PC-9 (cell line): ENCODE measurements around the gene AKT1S1. TPM values are rescaled to one million over a fixed set of nuclear protein-coding genes. Genes with fewer than 3 reads are reported as not detected.

Source experiments
- BruUV-seq: library from RNA; stranded (reverse); fragments of 400-500 nt; replicated peaks from 2 replicates; lab custom pipeline; 2021; lab: Mats Ljungman, UMichigan
- CTCF ChIA-PET: fragments of 300-600 bp; sonication (Branson Sonifier 250); formaldehyde crosslinking; loops from one replicate; lab custom pipeline; 2022; ENCODE audit warnings: antibody characterized with exemption; lab: Charles Lee
- POLR2A ChIA-PET: fragments of 300-600 bp; sonication (Branson Sonifier 250); formaldehyde crosslinking; loops from one replicate; lab custom pipeline; 2022; ENCODE audit warnings: antibody characterized with exemption; ENCODE audit not compliant: unreplicated experiment; lab: Charles Lee
- DNase-seq, 2 experiments: peaks; one replicate each; pipeline versions ENCODE4 v3.0.0 to v3.0.0-alpha.2; 2015 to 2022; ENCODE audit warnings: mixed read lengths in 1 of 2
- H2AFZ ChIP-seq: fragments of 200-600 bp; sonication (generic); 2 replicates; pipeline ENCODE4 v1.8.1; 2017; ENCODE audit warnings: antibody characterized with exemption
- H3F3A ChIP-seq: fragments of 200-600 bp; sonication (generic); 2 replicates; pipeline ENCODE4 v1.8.1; 2017; ENCODE audit warnings: antibody characterized with exemption, mild to moderate bottlenecking, low read depth; ENCODE audit not compliant: insufficient read depth
- H3K27ac ChIP-seq: fragments of 200-600 bp; sonication (generic); 2 replicates; pipeline ENCODE4 v1.6.1; 2016; ENCODE audit warnings: mixed run types
- H3K27me3 ChIP-seq: fragments of 200-600 bp; sonication (generic); 2 replicates; pipeline ENCODE4 v1.6.1; 2016; ENCODE audit warnings: low read depth, mixed run types; ENCODE audit not compliant: insufficient read depth
- H3K36me3 ChIP-seq: fragments of 200-600 bp; sonication (generic); 2 replicates; pipeline ENCODE4 v1.6.1; 2016; ENCODE audit warnings: low read depth, mixed run types
- H3K4me1 ChIP-seq: fragments of 200-600 bp; sonication (generic); replicated peaks from 2 replicates; pipeline ENCODE4 v1.6.1; 2016; ENCODE audit warnings: mixed run types; ENCODE audit not compliant: insufficient read depth
- H3K4me2 ChIP-seq: fragments of 200-600 bp; sonication (generic); 2 replicates; pipeline ENCODE4 v1.6.1; 2017; ENCODE audit warnings: mixed run types
- H3K4me3 ChIP-seq: fragments of 200-600 bp; sonication (generic); 2 replicates; pipeline ENCODE4 v1.6.1; 2016; ENCODE audit warnings: mixed run types
- H3K79me2 ChIP-seq: fragments of 200-600 bp; sonication (generic); 2 replicates; pipeline ENCODE4 v1.6.1; 2017; ENCODE audit warnings: low read depth, mixed run types
- H3K9me2 ChIP-seq: fragments of 200-600 bp; sonication (generic); 2 replicates; pipeline ENCODE4 v1.8.1; 2017; ENCODE audit warnings: mild to moderate bottlenecking; ENCODE audit not compliant: insufficient read depth
- H3K9me3 ChIP-seq: fragments of 200-600 bp; sonication (generic); 2 replicates; pipeline ENCODE4 v1.8.1; 2016; ENCODE audit warnings: low read depth; ENCODE audit not compliant: insufficient read depth
- H4K20me1 ChIP-seq: fragments of 200-600 bp; sonication (generic); 2 replicates; pipeline ENCODE4 v1.8.1; 2017; ENCODE audit not compliant: insufficient read depth
- EZH2 ChIP-seq: fragments of 200-600 bp; sonication (generic); IDR thresholded peaks from 2 replicates; pipeline ENCODE4 v1.8.0; 2017; ENCODE audit warnings: antibody characterized with exemption, low read depth
- intact Hi-C: fragments of 100-400 bp; cut with micrococcal nuclease; formaldehyde crosslinking; loops from one replicate; pipeline ENCODE4 v1.10.0; 2022; ENCODE audit not compliant: unreplicated experiment
- total RNA-seq: library from RNA; stranded (reverse); gene quantifications from 2 replicates; pipeline ENCODE4 v1.2.3, GENCODE V29; 2021
- TF ChIP-seq, protein P1 (sequence below): fragments of 200-600 bp; sonication (generic); conservative IDR thresholded peaks from 2 replicates; pipeline ENCODE4 v1.6.1; 2017; ENCODE audit warnings: mixed run types, antibody characterized with exemption, mild to moderate bottlenecking, moderate library complexity

Gene AKT1S1
- total RNA-seq, 1 experiment from 2014 or later = 143 TPM

DNA sequence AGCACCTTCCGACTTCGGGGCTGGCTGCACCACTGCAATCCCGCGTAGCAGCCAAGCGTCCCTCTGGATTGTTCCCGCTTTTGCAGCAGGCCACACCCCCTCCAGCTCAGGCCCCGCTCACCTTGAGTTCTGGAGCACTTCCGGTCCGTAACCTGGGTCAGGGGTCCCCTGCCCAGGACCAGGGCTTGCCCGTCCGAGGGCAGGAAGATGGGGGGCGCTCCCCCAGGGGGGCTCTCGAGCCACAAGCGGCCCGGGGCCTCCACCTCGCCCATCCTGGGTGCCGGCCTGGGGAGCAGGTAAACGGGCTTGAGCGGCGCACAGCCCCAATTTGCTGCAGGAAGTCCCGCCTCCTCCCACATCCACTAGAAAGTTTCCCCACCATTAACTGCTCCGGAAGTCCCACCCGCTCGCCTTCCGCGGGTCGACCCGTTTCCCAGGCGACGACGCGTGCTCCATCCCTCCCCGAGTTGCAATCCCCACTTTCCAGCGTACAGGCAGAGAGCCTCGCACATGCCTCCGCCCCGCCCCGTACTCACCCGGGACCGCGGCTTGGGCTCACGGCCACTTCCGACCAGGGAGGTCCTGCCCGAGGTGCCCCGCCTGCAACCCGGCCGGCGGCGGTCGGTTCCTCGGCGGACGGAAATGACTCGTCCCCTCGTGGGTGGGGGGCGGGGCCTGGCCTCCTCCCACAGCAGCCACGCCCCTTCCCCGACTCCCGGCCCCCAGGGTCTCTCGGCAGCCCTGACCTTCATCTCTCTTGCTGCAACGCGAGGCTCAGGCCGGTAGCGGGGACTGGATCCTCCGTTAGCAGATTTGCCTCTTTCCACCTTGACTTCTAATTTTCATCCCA, 10.0 kb downstream of the AKT1S1 start, which contains the start of gene PNKP:
PNKP (minus strand) TSS at position 644 of the 850 bp plus-strand sequence; CDS start at position 272, 372 bp downstream.
- Histone ChIP-seq H3K36me3 (peaks cover 13% of the 10 kb centered on the region), H3K27ac (peak within 1 kb of the TSS; percentile 75), H2AFZ (peak within 1 kb of the TSS; percentile 81), H3K27me3 (no peaks in the 10 kb centered on the region), H3K9me3 (no peaks in the 10 kb centered on the region), H4K20me1 (peaks cover 40% of the 10 kb centered on the region), H3K9me2 (no peaks in the 10 kb centered on the region), H3K79me2 (peaks cover 44% of the 10 kb centered on the region), H3K4me2 (peak within 1 kb of the TSS; percentile 93), H3K4me1 (peaks cover 36% of the 10 kb centered on the region), H3F3A (peaks cover 66% of the 10 kb centered on the region), H3K4me3 (peak within 1 kb of the TSS; percentile 92)
- BruUV-seq = no TSS peak
- CTCF ChIA-PET = interaction anchor here (0.6 kb wide), 1 partner anchor 189 kb away, joined by 10 read pairs; no protein-coding TSS in a partner anchor
- POLR2A ChIA-PET = interaction anchor here (0.5 to 1.0 kb wide), 3 partner anchors 18 to 135 kb away, joined by 3 read pairs; partner anchors contain the start of gene AP2A1
- intact Hi-C loops = loop anchor here (5.0 kb wide), 1 partner anchor 50 kb away; the partner anchor contains the start of gene MED25
- TF ChIP-seq, protein P1, sequence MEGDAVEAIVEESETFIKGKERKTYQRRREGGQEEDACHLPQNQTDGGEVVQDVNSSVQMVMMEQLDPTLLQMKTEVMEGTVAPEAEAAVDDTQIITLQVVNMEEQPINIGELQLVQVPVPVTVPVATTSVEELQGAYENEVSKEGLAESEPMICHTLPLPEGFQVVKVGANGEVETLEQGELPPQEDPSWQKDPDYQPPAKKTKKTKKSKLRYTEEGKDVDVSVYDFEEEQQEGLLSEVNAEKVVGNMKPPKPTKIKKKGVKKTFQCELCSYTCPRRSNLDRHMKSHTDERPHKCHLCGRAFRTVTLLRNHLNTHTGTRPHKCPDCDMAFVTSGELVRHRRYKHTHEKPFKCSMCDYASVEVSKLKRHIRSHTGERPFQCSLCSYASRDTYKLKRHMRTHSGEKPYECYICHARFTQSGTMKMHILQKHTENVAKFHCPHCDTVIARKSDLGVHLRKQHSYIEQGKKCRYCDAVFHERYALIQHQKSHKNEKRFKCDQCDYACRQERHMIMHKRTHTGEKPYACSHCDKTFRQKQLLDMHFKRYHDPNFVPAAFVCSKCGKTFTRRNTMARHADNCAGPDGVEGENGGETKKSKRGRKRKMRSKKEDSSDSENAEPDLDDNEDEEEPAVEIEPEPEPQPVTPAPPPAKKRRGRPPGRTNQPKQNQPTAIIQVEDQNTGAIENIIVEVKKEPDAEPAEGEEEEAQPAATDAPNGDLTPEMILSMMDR = no peak
- no peak for TF ChIP-seq EZH2
- peak; percentile 84 to 93 for DNase-seq

DNA sequence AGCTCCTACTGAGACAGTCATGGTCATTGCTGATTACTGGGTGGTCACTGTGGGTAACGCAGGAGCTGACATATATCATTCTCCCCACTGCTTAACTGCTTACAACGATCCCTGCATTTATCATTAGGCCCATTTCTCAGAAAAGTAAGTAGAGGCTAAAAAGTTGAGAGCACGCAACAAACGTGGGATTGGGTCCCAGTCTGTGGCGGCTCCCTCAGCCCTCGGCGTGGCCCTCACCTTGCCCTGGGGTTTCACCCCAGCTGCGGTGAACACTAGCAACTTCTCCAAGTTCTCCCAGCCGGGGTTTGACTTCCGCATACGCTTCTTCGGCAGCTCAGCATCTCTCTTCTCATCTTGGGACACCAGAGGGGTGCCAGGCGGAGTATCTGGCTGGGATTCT, 12.3 kb downstream of the AKT1S1 start:
- Histone ChIP-seq H3K4me1 (peaks cover 27% of the 10 kb centered on the region), H3K36me3 (peaks cover 14% of the 10 kb centered on the region), H2AFZ (no peak overlapping the region), H3K9me2 (no peaks in the 10 kb centered on the region), H3K4me3 (no peak overlapping the region; the same call in 1 of the 2 replicates), H3K27me3 (no peaks in the 10 kb centered on the region), H3K27ac (no peak overlapping the region), H3K4me2 (peak overlapping the region; percentile 93), H3F3A (peaks cover 64% of the 10 kb centered on the region), H4K20me1 (peaks cover 49% of the 10 kb centered on the region), H3K9me3 (no peaks in the 10 kb centered on the region), H3K79me2 (peaks cover 41% of the 10 kb centered on the region)
- ChIA-PET POLR2A (interaction anchor here (0.6 kb wide), 1 partner anchor 337 kb away, joined by 5 read pairs; the partner anchor contains the start of gene RCN3), CTCF (no interaction called here)
- DNase-seq = no peak
- no TSS peak for BruUV-seq
- intact Hi-C loops = loop anchor here (5.0 kb wide), 1 partner anchor 48 kb away; the partner anchor contains the start of gene MED25
- no peak for TF ChIP-seq EZH2
- TF ChIP-seq, protein P1 = no peak

DNA sequence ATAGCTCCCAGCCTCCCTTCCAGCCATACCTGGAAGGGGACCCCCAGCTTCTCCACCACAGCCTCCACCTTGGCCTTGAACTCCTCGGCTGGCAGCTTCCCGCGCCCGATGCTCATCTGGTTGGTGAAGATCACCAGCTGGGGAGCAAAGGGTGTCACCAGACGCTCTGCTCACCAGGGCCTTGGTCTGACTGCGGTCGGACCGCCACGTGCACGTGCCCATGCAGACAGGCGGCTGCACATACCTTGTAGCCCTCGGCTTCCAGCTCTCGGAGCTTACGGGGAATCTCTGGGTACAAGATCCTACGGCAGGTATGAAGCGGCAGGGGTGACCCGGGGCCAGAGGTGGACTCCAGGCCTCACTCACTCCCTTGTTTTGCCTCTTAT, 13.2 kb downstream of the AKT1S1 start:
- ChIA-PET POLR2A (no interaction called here), CTCF (no interaction called here)
- Histone ChIP-seq H4K20me1 (peaks cover 56% of the 10 kb centered on the region), H3K9me3 (no peaks in the 10 kb centered on the region), H3K79me2 (peaks cover 41% of the 10 kb centered on the region), H3K4me1 (peaks cover 29% of the 10 kb centered on the region), H3K27ac (no peak overlapping the region), H3K36me3 (peaks cover 21% of the 10 kb centered on the region), H3K9me2 (no peaks in the 10 kb centered on the region), H3K4me3 (no peak overlapping the region), H3K4me2 (no peak overlapping the region), H3F3A (peaks cover 69% of the 10 kb centered on the region), H3K27me3 (no peaks in the 10 kb centered on the region), H2AFZ (no peak overlapping the region)
- no peak for DNase-seq
- BruUV-seq = no TSS peak
- no peak for TF ChIP-seq EZH2
- TF ChIP-seq, protein P1 = no peak
- intact Hi-C loops = no loop called here
